Measurements from ENCODE around the gene LRFN5. TPM values are rescaled to one million over a fixed set of nuclear protein-coding genes. Genes with fewer than 3 reads are reported as not detected.
"Not testable (repeated sequence)": the region's sequence is repeated elsewhere in the genome, so short reads cannot be mapped to it uniquely, and the experiment has no call there.

LRFN5 gene
- polyA plus RNA-seq (2011; rRNA removed) = 3.2 and 3.3 TPM in 2 replicates
- polyA minus RNA-seq (2011; rRNA and poly(A)+ RNA removed) = 4.3 and 10.3 TPM in 2 replicates

- TF ChIP-seq CTCF (IDR thresholded peaks at IDR 0.05; ENCODE audit: low read depth, low read length) = no peak
- Histone ChIP-seq H3K27me3 (ENCODE audit: control insufficient read depth, insufficient read depth, low read length) (peaks cover 16% of the 10 kb centered on the region), H3K9me3 (ENCODE audit: control insufficient read depth, insufficient read depth, low read length) (no peaks in the 10 kb centered on the region), H3K4me3 (ENCODE audit: low read depth, low read length) (peak within 1 kb of the TSS; percentile 79), H3K27ac (ENCODE audit: low read depth, low read length) (peak within 1 kb of the TSS; percentile 52)
- CTCF ChIA-PET = interaction anchor here (1.0 kb wide), 1 partner anchor 224 kb away, joined by 3 read pairs; no protein-coding TSS in a partner anchor
- no peak for DNase-seq (ENCODE audit: low read depth, low spot score)
- POLR2A ChIA-PET = interaction anchor here (1.0 to 1.1 kb wide), 2 partner anchors 9 to 586 kb away, joined by 3 to 4 read pairs; no protein-coding TSS in a partner anchor
These were observed at the start of gene LRFN5 for GRCh38 chr14:41606532-41607303. Gene LRFN5 (plus strand): TSS chr14:41606876.

GRCh38 chr14:41558490-41558889, 48.2 kb upstream of the LRFN5 start:
- no peak for TF ChIP-seq CTCF (IDR thresholded peaks at IDR 0.05; ENCODE audit: low read depth, low read length)
- POLR2A ChIA-PET = no interaction called here

GRCh38 chr14:41566864-41567263, 39.8 kb upstream of the LRFN5 start:
- POLR2A ChIA-PET; H3K27ac ChIP-seq (ENCODE audit: low read depth, low read length); H3K27me3 ChIP-seq (ENCODE audit: control insufficient read depth, insufficient read depth, low read length); H3K4me3 ChIP-seq (ENCODE audit: low read depth, low read length); H3K9me3 ChIP-seq (ENCODE audit: control insufficient read depth, insufficient read depth, low read length); DNase-seq (ENCODE audit: low read depth, low spot score); CTCF ChIA-PET: not testable (repeated sequence)

More at GRCh38 chr14:41558490-41558889, 48.2 kb upstream of the LRFN5 start:
- no peak overlapping the region for H3K4me3 ChIP-seq (ENCODE audit: low read depth, low read length)
- CTCF ChIA-PET = interaction anchor here (2.0 kb wide), 1 partner anchor 42 kb away, joined by 6 read pairs; no protein-coding TSS in a partner anchor
- no peak for DNase-seq (ENCODE audit: low read depth, low spot score)
- H3K27me3 ChIP-seq (ENCODE audit: control insufficient read depth, insufficient read depth, low read length) = no peaks in the 10 kb centered on the region
- no peak overlapping the region for H3K27ac ChIP-seq (ENCODE audit: low read depth, low read length)
- no peaks in the 10 kb centered on the region for H3K9me3 ChIP-seq (ENCODE audit: control insufficient read depth, insufficient read depth, low read length)

GRCh38 chr14:41568979-41569378, 37.7 kb upstream of the LRFN5 start:
- no peak for TF ChIP-seq CTCF (IDR thresholded peaks at IDR 0.05; ENCODE audit: low read depth, low read length)
- no peak for DNase-seq (ENCODE audit: low read depth, low spot score)
- ChIA-PET POLR2A (no interaction called here), CTCF (no interaction called here)
- no peaks in the 10 kb centered on the region for H3K9me3 ChIP-seq (ENCODE audit: control insufficient read depth, insufficient read depth, low read length)
- H3K4me3 ChIP-seq (ENCODE audit: low read depth, low read length) = no peak overlapping the region
- H3K27me3 ChIP-seq (ENCODE audit: control insufficient read depth, insufficient read depth, low read length) = no peaks in the 10 kb centered on the region
- H3K27ac ChIP-seq (ENCODE audit: low read depth, low read length) = no peak overlapping the region

GRCh38 chr14:41570415-41571155, 36.1 kb upstream of the LRFN5 start:
- no peaks in the 10 kb centered on the region for H3K27me3 ChIP-seq (ENCODE audit: control insufficient read depth, insufficient read depth, low read length)
- H3K9me3 ChIP-seq (ENCODE audit: control insufficient read depth, insufficient read depth, low read length) = no peaks in the 10 kb centered on the region
- CTCF ChIA-PET = no interaction called here
- no peak for TF ChIP-seq CTCF (IDR thresholded peaks at IDR 0.05; ENCODE audit: low read depth, low read length)
- no peak overlapping the region for H3K27ac ChIP-seq (ENCODE audit: low read depth, low read length)
- DNase-seq (ENCODE audit: low read depth, low spot score) = no peak
- no peak overlapping the region for H3K4me3 ChIP-seq (ENCODE audit: low read depth, low read length)
- POLR2A ChIA-PET = no interaction called here
